ENCODE measurements around the gene KRT79.

- TF ChIP-seq POLR2AphosphoS5 (IDR thresholded peaks at IDR 0.05) (no peak), CTCF (IDR thresholded peaks at IDR 0.05) (no peak), EP300 (IDR thresholded peaks at IDR 0.05; ENCODE audit: low read depth) (no peak), POLR2A (IDR thresholded peaks at IDR 0.05) (no peak)
Measured at GRCh38 chr12:52857500-52857899, 23.4 kb upstream of the KRT79 start.
